ENCODE results near the gene RERE.

DNA sequence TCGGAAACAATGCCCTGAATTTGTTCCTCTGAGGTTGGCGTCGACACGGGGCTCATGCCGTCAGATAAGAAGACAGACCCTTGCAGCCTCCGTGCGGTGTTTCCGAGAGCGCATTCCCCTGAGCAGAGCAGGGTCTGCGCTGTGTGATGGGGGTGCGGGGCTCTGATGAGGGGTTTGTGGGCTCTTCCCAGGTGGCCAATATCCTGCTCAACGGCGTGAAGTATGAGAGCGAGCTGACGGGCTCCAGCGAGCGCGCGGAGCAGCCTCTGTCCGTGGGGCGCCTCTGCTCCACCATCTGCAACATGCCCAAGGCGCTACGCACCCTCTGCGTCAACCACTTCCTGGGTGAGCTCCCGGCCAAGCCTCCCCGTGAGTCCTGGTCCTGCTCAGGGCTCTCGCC is 482.2 kb downstream of the RERE start:
- TF ChIP-seq, protein P1, sequence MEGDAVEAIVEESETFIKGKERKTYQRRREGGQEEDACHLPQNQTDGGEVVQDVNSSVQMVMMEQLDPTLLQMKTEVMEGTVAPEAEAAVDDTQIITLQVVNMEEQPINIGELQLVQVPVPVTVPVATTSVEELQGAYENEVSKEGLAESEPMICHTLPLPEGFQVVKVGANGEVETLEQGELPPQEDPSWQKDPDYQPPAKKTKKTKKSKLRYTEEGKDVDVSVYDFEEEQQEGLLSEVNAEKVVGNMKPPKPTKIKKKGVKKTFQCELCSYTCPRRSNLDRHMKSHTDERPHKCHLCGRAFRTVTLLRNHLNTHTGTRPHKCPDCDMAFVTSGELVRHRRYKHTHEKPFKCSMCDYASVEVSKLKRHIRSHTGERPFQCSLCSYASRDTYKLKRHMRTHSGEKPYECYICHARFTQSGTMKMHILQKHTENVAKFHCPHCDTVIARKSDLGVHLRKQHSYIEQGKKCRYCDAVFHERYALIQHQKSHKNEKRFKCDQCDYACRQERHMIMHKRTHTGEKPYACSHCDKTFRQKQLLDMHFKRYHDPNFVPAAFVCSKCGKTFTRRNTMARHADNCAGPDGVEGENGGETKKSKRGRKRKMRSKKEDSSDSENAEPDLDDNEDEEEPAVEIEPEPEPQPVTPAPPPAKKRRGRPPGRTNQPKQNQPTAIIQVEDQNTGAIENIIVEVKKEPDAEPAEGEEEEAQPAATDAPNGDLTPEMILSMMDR (IDR thresholded peaks at IDR 0.05 in 2 of 3, conservative IDR thresholded peaks at IDR 0.05 in 1 of 3; ENCODE audit: borderline replicate concordance in 1 of 3, insufficient read depth in 1 of 3, low read depth in 2 of 3, low read length in 2 of 3) = no peak
- TF ChIP-seq EZH2phosphoT487 (IDR thresholded peaks at IDR 0.05; ENCODE audit: borderline replicate concordance) (no peak), POLR2A (IDR thresholded peaks at IDR 0.05; ENCODE audit: borderline replicate concordance, extremely low read depth, insufficient read depth, insufficient read length) (no peak), EZH2 (IDR thresholded peaks at IDR 0.05) (no peak), ZFX (IDR thresholded peaks at IDR 0.05) (no peak), YY1 (IDR thresholded peaks at IDR 0.05; ENCODE audit: extremely low read depth, insufficient replicate concordance, low read depth, low read length) (no peak), JUND (IDR thresholded peaks at IDR 0.05) (no peak), CBX3 (IDR thresholded peaks at IDR 0.05; ENCODE audit: low read depth) (no peak), ZNF274 (IDR thresholded peaks at IDR 0.05; ENCODE audit: low read depth, low read length) (no peak)
- TF ChIP-seq, protein P2, sequence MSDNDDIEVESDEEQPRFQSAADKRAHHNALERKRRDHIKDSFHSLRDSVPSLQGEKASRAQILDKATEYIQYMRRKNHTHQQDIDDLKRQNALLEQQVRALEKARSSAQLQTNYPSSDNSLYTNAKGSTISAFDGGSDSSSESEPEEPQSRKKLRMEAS (IDR thresholded peaks at IDR 0.05) = no peak
